ENCODE results near the gene AGBL1.

Gene AGBL1

GRCh38 chr15:86362555-86362954, 282.9 kb downstream of the AGBL1 start:
- Mint-ChIP-seq H3K27ac (no peak overlapping the region), H3K27me3 (ENCODE audit: low read depth) (no peaks in the 10 kb centered on the region), H3K4me3 (no peak overlapping the region), H3K4me1 (no peaks in the 10 kb centered on the region), H3K9me3 (peaks cover 3% of the 10 kb centered on the region), H3K36me3 (ENCODE audit: low read depth) (no peaks in the 10 kb centered on the region)
- no peak for TF ChIP-seq CTCF (IDR thresholded peaks at IDR 0.05; ENCODE audit: unreplicated experiment in 3 of 3)

- Mint-ChIP-seq H3K36me3 (ENCODE audit: low read depth) (no peaks in the 10 kb centered on the region), H3K4me1 (peaks cover 1% of the 10 kb centered on the region), H3K9me3 (peaks cover 3% of the 10 kb centered on the region), H3K4me3 (no peak overlapping the region), H3K27ac (no peak overlapping the region), H3K27me3 (ENCODE audit: low read depth) (peaks cover 5% of the 10 kb centered on the region)
- TF ChIP-seq CTCF (IDR thresholded peaks at IDR 0.05; ENCODE audit: unreplicated experiment in 3 of 3): no peak
Observed at GRCh38 chr15:86373147-86373546, 293.5 kb downstream of the AGBL1 start.

- no peak overlapping the region for H3K4me3 Mint-ChIP-seq
- H3K27me3 Mint-ChIP-seq (ENCODE audit: low read depth): peaks cover 10% of the 10 kb centered on the region
- H3K9me3 Mint-ChIP-seq: no peaks in the 10 kb centered on the region
- no peak for TF ChIP-seq CTCF (IDR thresholded peaks at IDR 0.05; ENCODE audit: unreplicated experiment in 3 of 3)
- peaks cover 5% of the 10 kb centered on the region for H3K4me1 Mint-ChIP-seq
- H3K36me3 Mint-ChIP-seq (ENCODE audit: low read depth): no peaks in the 10 kb centered on the region
- no peak overlapping the region for H3K27ac Mint-ChIP-seq
Observed at GRCh38 chr15:86375733-86376280, 296.1 kb downstream of the AGBL1 start.

- no peaks in the 10 kb centered on the region for H3K36me3 Mint-ChIP-seq (ENCODE audit: low read depth)
- peaks cover 5% of the 10 kb centered on the region for H3K4me1 Mint-ChIP-seq
- TF ChIP-seq CTCF (IDR thresholded peaks at IDR 0.05; ENCODE audit: unreplicated experiment in 3 of 3): no peak
- H3K4me3 Mint-ChIP-seq: no peak overlapping the region
- H3K27me3 Mint-ChIP-seq (ENCODE audit: low read depth): peaks cover 10% of the 10 kb centered on the region
- no peaks in the 10 kb centered on the region for H3K9me3 Mint-ChIP-seq
- peak overlapping the region in 1 of 3 experiments; percentile 10 for H3K27ac Mint-ChIP-seq
Observed at GRCh38 chr15:86377914-86378313, 298.2 kb downstream of the AGBL1 start.

GRCh38 chr15:86382341-86382740, 302.7 kb downstream of the AGBL1 start:
- peaks cover 11% of the 10 kb centered on the region for H3K27me3 Mint-ChIP-seq (ENCODE audit: low read depth)
- H3K4me1 Mint-ChIP-seq: peaks cover 10% of the 10 kb centered on the region
- no peak overlapping the region for H3K27ac Mint-ChIP-seq
- TF ChIP-seq CTCF (IDR thresholded peaks at IDR 0.05; ENCODE audit: unreplicated experiment in 3 of 3): no peak
- H3K4me3 Mint-ChIP-seq: no peak overlapping the region
- no peaks in the 10 kb centered on the region for H3K9me3 Mint-ChIP-seq
- no peaks in the 10 kb centered on the region for H3K36me3 Mint-ChIP-seq (ENCODE audit: low read depth)

GRCh38 chr15:86383611-86384010, 303.9 kb downstream of the AGBL1 start:
- Mint-ChIP-seq H3K27me3 (ENCODE audit: low read depth) (peaks cover 6% of the 10 kb centered on the region), H3K4me1 (peaks cover 6% of the 10 kb centered on the region), H3K36me3 (ENCODE audit: low read depth) (no peaks in the 10 kb centered on the region), H3K4me3 (no peak overlapping the region), H3K9me3 (no peaks in the 10 kb centered on the region), H3K27ac (no peak overlapping the region)
- TF ChIP-seq CTCF (IDR thresholded peaks at IDR 0.05; ENCODE audit: unreplicated experiment in 3 of 3): no peak

Data from nephron (organoid).